Superior temporal gyrus (tissue), 1 donor: ENCODE data around the gene TAF4.
"Not testable (repeated sequence)": the region's sequence is repeated elsewhere in the genome, so short reads cannot be mapped to it uniquely, and the experiment has no call there.

Experiments used
- DNase-seq: peaks from one replicate; pipeline ENCODE4 v3.0.0-alpha.2; 2016; ENCODE audit errors: extremely low spot score

Gene TAF4

DNA sequence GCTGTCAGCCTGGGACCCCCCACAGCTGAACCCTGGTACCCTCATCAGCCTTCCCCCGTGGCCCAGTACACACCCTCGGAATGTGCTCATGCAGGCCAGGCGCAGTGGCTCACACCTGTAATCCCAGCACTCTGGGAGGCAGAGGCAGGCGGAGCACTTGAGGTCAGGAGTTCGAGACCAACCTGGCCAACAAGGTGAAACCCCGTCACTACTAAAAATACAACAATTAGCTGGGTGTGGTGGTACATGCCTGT is 9.9 kb downstream of the TAF4 start:
- DNase-seq = not testable (repeated sequence)

DNA sequence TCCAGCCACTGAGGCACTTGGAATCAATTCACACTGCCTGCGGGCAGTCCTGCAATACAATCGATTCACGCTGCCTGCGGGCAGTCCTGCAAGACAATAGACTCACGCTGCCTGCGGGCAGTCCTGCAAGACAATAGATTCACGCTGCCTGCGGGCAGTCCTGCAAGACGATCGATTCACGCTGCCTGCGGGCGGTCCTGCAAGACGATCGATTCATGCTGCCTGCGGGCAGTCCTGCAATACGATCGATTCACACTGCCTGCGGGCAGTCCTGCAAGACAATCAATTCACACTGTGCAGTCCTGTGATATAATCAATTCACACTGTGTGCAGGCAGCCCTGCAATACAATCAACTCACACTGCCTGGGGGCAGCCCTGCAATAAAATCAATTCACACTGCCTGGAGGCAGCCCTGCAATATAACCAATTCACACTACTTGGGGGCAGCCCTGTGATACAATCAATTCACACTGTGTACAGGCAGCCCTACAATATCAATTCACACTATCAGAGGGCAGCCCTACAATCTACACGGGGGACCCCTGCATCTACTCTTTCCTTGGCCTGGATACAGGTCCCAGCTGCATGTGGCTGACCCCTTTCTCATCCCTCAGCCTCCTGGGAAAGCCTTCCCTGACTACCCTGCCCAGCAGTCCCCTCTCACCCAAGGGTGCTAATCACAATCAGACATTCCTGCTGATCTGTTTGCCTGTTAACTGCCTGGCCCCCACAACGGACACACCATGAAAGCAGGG is 10.4 kb downstream of the TAF4 start:
- DNase-seq = no peak

DNA sequence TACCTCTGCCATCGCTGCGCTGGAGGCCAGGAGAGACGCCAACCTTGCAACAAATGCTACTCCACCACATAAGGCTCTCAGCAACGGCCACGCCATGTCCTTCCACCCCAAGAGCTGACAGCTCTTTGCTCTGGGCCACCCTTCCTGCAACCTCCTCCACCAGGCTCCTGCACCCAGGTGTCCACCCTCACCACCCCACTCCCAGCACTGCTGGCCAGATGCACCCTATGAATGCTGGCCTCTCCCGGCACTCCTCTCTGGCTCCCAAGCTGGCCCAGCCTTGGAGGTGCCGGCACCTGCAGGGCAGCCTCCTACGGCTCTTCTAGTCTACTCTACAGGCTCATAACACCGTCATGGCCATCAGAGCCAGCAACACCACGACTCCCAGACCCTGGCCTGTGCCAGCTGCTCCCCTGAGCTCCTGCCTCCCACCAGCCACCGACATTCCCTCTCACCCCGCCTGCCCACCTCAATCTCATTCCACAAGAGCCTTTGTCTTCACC is 11.2 kb downstream of the TAF4 start:
- DNase-seq = no peak

DNA sequence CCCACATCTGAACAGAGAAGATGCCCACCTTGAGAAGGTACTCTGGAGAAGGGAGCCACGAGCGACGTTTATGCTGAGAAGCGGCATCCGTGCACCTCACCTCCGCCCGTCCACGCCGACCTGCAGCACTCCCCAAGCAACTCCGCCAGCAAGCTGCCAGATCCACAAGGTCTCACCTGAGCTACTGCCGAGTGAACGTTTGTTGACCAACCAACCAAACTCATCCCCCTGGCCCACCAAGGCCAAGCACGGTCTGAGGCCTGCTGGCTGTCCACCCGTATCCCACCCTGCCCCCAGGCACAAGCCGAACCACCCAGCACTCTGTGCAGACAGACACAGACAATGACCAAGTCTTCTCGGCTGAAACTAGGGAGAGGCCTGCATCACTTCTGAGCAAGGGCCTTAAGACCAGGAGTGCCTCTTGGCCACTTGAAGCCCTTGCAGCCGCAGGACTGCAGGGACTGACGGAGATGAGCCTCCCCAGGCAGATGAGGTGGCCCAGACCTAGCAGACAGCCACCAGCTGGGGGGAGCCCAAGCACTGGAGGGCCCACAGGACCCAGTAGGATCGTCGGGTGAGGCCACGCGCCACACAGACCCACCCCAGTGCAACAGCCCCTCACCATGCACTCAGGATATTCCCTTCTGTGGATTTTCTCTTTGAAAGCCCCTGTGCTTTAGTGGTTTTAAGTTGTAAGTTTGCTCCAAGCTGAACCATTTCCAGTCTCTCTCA is 12.1 kb downstream of the TAF4 start:
- DNase-seq = no peak

DNA sequence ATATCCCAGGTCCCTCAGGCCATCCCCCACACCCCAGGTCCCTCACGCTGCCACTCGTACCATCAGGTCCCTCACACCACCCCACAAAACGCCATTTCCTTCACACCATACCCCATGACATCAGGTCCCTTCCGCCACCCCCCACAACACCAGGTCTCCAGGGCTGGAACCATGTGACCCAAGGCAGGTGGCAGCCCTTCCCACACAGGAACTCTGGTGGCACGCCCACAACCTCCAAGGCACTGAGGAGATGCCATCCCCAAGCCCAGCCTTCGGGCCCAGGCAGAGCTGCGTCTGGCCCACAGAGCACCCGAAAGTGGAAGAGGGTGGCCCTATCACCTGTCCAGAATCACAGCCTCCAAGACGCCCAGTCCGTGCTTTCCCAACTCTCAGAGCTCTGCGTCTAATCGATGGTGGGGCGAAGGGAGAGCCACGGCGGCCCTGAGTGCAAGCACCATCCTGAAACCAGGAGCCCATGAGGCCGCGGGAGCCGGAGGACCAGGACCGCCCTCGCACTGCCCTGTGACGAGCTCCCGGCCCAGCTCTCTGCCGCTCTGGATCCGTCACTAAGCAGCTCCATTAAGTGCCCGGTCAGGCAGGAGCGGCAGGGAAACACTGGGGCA is 12.7 kb downstream of the TAF4 start:
- no peak for DNase-seq

DNA sequence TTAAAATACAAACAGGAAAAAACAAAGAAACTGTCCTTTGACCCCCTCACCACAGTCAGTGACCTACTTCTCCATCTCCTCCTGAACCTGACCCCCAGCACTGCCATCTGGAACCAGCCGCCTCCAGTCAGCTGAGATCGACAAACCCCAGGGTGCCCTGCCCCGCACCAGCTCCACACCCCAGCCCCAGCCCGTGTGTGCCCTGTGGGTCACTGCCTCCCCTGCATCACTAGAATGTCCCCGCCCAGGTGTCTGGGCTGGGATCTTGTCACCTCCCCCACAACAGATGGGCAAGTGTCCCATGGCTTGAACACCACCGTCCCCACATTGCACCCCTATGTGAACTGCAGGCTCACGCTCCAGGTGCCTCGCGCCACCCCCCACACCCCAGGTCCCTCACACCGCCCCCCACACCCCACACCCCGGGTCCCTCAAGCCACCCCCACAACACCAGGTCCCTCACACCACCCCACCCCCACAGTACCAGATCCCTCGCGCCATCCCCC is 13.3 kb downstream of the TAF4 start:
- DNase-seq = no peak

DNA sequence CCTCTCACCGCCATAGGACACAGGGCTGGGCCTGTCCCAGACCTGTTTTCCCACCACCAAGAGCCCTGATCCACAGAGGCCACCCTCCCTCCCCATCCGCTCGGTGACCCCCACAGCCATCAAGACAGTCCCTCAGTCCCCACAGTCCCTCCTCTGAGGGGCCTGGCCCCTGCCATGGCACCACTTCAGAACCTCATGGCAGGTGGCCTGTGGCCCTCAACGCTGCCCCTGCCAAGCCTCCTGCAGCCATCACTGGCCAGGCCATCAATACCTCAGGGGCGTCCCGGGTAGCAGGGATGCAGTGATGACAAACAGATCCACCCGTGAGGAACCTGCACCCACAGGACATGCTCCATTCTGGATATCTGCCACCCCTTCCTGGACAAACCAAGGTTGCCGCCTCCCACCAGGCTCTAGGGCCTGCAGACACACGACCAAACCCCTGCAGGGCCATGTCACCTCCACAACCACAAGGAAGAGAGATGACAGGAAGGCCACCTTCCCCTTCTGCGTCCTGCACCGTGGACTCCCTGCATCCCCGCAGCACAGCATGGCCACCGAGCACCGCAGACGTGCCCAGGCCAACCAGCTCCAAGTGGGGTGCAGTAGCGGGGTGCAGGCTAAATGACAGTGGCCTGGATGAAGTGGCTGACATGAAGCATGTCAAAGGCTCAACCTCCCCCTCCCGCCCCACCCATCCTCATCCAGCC is 14.0 kb downstream of the TAF4 start:
- no peak for DNase-seq

DNA sequence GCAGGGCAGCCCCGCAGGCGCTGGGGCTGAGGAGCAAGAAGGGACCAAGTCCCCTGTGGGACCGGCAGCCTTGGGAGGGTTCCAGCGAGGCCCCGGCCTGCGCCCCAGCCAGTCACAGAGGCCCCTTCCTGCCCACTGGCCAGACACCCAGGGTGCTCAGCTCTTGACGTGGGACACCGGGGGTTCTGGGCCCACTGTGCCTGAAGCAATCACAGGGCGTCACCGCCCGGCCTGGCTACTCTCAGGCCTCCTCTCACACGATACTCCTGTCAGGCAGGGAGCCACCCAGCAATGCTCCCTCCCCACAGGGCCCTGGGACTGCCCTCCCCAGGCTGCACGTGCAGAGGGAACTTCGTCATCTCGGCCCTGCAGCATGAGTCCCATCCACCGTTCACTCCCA is 14.5 kb downstream of the TAF4 start:
- no peak for DNase-seq

DNA sequence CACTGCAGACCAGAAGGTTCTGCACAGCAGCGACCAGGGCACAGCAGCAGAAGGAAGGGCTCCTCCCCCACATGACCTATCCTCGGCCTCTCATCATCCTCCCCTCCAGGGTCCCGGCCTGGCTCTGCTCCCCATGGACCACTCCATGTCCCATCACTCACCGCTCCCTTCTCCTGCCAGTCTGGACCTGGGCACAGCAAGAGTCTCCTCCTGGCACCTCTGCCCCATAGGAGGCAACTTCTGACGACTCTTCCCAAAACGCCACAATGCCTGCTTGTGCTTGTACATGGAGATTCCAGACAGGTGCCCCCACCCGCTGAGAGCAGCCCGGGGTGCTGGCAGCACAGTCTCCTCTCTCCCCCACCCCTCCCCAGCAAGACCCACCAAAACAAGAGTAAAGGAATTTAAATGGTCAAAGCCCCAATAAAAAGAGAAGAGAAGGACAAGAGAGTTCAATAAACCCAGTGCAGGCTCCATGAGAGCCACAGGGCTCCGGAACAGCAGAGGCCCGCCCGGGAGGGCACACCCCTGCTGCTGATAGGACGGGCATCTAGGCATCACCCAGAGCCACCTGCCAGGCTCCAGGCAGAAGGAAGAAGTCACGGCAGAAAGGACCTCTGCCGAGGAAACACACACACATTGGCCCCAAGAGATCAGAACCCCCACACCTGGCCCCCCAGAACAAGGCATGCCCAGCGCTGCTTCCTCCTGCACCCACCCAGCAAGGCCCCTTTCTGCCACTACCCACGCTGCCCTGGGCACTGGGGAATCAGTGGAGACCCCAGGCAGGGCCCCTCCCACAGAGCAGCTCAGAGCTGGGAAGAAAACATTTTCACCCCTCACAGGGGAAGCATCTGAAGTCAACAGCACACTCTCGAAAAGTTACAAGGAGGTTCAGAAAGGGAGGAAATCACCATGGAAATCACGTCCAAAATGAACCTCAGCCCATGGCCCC is 15.2 kb downstream of the TAF4 start:
- no peak for DNase-seq

DNA sequence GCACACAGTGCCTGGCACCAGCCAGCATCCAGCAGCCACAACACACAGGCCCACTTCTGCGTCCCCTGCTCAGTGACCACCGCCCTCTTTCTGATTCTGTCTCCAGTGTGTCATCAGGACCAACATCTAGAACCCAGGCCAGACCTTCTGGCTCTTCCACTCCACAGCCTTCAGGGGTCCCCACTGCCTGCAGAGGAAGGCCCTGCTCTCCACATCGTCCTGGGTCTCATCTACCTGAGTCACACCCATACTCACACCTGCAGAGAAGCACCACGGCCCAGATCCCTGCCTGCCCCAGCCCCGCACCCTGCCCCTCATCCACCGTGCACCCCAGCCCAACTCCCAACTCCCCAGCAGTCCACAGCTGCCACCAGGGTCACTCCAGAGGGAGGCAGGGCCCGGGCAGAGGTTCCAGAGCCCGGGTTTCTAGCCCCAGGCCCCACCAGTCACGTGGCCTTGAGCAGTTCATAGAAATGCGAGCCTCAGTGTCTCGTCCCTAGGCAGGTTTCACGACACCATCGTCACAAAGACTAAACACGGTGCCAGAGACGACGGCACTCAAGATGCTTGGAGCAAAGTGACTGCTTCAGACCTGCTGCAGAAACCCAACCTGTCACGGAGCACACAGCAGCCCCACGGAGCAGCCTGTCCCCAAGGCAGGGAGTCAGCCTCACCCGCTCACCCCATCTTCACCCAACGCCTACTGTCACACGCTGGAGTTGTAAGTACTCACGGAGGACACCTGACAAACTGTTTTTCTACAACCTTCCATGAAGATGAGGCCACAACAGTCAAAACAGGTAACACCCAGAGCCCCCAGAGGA is 16.1 kb downstream of the TAF4 start:
- DNase-seq = no peak

DNA sequence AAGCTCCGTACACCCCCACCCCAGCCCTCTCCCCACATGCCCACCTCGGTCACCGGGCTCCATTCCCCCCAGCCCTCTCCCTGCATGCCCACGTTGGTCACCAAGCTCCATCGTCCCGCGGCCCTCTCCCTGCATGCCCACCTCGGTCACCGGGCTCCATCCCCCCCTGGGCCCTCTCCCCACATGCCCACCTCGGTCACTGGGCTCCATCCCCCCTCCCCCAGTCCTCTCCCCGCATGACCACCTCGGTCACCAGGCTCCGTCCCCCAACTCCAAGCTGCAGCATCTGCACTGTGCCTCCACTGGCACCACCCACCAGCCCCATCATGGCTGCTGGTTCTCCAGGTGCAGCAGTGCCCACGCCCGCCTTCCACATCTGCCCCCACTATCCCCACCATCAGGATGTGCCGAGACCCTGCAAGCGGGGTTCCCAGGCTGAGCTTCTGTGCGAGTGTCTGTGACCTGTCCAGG is 16.8 kb downstream of the TAF4 start:
- DNase-seq = no peak

DNA sequence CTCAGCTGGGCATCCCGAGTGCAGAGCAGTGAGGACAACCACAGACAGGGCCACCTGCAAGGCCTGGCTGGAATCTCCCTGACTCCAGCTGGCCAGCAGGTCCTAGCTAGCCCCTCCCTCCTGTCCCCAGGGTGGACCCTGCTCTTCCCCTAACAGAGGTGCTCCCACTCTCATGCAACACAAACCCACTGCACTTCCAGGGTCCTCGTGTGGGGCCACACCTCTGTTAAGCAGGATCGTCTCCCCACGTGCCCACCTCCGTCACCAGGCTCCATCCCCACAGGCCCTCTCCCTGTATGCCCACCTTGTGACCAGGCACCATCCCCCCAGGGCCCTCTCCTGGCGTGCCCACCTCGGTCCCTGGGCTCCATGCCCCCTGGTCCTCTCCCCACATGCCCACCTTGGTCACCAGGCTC is 17.3 kb downstream of the TAF4 start:
- DNase-seq = no peak

DNA sequence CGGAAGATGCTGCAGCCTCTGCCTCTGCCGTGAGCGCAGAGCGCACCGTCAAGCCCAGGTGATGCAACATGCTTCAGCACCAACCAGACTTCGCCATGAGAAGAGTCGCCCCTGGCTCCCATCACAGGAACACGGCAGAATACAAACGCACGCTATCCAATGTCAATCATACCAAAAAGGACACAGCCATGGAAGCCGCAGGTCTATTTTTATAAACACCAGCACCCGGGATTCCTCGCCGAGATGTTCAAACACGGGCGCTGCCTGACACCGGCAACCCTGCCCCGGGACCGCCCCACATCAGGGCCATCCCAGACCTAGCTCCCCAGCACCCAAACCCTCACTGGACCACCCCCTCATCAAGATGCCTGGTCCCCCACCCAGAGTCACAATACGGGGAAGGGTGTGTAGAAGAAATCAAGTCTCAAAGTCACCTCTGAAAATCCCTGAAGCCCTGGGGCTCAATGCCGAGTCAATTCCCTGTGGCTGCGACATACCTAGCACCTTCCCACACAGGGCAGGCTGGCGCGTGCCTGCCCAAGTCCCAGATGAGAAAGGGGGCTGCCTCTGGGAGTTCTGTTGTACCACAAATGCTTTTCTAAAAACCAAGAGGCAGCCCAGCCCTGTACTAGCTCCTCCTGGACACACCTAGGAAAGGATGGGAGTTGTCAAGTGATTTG is 17.9 kb downstream of the TAF4 start:
- no peak for DNase-seq

DNA sequence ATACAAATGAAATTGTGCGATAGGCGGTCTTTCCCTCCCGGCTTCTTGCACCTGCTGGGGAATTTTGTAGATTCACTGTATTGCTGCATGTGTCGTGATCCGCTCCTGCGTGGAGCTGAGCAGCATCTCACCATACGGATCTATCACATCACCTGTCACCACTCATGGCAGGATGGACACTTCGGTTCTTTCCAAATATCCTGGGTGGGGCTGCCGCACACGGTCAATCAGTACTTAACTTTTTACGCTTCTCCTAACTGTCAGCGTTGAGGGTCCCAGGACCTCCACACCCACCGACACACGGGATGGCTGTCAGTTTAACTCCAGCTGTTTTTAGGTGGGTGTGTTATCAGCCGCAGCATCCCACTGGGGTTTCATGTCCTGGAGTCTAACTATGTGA is 19.2 kb downstream of the TAF4 start:
- no peak for DNase-seq

DNA sequence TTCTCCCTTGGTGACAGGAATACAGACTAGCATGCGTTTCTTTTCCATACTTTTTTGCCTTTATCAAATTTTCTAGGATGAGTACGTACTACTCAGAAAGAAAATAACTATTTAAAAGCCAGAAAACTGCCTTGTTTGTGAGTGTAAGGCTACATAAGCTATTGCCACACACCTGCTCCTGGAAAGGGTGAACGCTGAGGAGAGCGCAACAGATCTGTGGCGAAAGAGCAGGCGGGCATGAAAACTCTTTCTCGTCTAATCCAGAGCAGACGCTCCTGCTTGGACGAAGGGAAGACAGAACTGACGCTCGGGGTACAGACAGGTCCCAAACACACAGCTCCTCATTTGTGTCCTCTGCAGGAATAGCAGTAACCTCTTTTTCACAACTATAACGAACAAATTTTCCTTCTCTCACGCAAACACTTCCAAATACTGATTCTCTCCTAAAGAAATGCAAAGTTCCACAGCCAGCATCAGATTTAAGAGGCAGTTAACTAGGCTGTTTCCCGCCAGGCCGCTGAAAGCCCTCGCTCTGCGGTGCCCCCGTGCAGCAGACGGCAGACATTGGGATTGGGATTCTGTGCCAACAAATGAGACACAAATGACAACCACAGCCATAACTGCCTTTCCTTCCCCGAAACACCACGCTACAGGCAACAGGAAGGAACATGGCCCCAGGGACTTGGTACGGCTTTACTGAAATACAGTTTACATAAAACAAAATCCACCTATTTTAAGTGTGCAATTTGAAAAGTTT is 20.0 kb downstream of the TAF4 start:
- DNase-seq = no peak

DNA sequence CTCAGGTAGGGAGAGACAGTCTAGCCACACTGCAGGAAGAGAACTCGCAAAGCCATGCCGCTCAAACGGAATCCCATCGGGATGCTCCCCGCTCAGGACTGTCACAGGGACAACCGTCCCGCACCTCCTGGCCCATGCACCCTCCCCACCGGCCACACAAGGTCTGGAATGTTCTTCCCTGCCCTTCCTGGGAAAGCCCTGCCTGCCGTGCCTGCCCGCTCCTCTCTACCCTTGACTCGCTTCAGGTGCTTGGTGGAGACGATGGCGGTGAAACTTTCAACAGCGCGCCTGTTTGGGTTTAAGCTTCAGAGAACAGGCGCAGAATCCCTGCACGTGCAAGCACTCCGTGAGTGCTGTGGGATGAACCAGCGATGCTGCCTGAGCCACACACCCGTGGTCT is 20.6 kb downstream of the TAF4 start:
- DNase-seq = no peak

DNA sequence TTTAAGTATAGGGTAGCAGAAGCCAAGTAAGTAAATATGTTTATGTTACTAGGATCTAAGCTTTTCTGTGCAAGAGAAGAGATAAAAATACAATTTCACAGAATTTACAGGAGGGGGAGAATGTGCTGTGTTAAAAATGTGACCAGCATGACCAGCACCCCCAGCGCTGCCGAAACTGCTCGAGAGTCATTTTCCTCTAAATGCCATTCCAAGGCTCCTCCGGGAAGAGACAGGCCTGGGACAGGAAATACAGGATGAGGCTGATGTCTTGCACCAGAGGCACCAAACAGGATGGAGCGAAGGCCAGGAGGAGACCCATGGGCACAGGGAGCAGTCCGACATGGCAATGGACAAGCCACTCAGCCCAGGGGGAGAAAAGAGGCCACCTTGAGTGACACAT is 21.1 kb downstream of the TAF4 start:
- no peak for DNase-seq

DNA sequence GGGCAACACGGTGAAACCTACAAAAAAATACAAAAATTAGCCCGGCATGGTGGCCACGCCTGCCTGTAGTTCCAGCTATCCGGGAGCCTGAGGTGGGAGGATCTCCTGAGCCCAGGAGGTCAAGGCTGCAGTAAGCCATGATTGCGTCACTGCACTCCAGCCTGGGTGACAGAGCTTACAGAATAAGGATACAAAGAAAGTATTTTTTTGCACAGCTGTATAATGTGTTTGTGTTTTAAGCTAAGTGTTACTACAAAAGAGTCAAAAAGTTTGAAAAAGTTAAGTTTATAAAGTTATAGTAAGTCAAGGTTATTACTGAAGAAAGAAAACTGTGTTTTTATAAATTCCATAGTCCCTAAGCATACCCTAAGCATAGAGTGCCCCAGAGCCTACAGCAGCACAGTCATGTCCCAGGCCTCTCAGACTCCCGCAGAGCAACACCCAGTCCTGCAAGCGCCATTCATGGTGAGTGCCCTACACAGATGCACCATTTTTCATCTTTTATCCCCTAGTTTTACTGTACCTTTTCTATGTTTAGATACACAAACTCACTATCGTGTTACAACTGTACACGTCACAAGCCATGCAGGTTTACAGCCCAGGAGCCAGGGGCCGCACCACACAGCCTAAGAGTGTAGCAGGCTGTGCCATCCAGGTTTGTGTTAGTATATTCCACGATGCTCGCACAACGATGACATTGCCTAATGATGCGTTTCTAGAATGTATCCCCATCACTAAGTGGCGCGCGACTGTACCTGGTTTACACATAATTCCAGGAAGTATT is 22.4 kb downstream of the TAF4 start:
- DNase-seq = no peak
